HG03571 (cell line): ENCODE data around the gene PCDH12.

Experiments used
- ATAC-seq: cut with Tn5 transposase; IDR thresholded peaks from one replicate; pipeline ENCODE4 v1.9.1; 2021; ENCODE audit not compliant: unreplicated experiment

PCDH12 gene

GRCh38 chr5:141910271-141910673 is 47.7 kb downstream of the PCDH12 start:
- no peak for ATAC-seq

DNA sequence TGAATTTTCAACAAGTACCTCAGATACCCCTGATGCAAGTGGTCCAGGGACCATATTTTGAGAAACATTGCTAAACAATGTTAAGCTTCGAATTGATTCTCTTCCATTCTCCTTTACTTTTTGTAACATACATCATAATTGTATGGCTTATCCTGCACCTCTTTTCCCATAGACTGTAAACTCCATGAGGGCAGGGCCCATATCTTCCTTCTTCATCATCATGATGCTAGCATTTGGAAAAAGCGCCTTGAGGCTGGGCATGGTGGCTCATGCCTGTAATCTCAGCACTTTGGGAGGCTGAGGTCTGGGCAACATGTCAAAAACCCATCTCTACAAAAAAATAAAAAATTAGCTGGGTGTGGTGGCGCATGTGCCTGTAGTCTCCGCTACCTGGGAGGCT is 48.8 kb downstream of the PCDH12 start:
- ATAC-seq, result no peak

DNA sequence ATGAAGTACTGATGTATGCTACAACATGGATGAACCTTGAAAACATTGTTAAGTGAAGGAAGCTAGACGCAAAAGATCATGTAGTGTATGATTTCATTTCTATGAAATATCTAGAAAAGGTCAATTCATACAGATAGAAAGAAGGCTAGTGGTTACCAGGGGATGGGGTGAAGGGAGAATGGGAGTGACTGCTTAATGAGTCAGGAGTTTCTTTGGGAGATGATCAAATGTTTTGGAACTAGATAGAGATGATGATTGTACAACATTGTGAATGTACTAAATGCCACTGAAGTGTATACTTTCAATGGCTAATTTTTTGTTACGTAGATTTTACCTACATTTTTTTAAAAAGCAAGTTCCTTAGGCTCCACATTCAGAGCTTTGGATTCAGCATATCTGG is 49.2 kb downstream of the PCDH12 start:
- ATAC-seq, result no peak

DNA sequence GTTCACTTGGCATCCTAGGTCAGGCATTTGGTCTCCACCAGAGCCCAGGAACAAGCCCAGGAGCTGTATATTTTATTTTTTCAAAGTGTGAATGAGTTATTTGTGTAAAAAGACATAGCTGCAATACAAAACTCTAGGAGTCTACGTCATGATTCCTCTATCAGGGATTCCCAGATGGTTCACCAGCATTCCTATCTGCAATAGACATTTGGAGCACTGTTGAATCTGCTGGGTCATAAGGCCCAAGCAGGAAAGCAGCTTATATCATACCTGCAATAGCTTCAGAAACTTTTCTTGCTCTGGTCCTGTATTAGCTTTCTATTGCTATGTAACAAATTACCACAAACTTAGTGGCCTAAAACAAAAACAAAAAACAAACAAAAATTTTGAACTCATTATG is 51.0 kb downstream of the PCDH12 start:
- no peak for ATAC-seq

DNA sequence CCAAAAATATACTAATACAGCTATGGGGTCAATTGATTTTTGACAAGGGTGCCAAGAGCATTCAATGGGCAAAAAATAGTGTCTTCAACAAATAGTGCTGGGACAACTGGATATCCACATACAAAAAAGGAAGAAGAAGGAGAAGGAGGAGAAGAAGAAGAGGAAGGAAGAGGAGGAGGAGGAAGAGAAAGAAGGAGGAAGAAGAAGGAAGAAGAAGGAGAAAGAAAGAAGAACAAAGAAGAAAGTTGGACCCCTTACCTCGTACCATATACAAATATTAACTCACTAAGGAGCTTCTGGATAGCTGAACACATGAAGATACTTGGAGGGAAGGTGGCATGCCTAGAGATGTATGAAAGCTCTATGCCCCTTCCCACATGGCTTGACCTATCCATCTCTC is 51.5 kb downstream of the PCDH12 start:
- ATAC-seq, result no peak

DNA sequence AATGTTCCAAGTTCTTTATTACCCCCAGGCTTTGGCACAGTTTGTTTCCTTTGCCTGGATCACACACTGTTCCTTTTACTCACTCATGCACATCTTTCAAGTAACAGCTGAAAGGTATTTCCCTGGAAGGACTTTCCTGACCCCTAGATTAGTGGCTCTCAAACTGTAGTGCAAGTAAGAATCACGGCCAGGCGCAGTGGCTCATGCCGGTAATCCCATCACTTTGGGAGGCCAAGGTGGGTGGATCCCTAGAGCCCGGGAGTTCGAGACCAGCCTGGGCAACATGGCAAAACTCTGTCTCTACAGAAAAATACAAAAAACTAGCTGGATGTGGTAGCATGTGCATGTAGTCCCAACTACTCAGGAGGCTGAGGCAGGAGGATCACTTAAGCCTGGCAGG is 53.5 kb downstream of the PCDH12 start:
- ATAC-seq, result no peak

DNA sequence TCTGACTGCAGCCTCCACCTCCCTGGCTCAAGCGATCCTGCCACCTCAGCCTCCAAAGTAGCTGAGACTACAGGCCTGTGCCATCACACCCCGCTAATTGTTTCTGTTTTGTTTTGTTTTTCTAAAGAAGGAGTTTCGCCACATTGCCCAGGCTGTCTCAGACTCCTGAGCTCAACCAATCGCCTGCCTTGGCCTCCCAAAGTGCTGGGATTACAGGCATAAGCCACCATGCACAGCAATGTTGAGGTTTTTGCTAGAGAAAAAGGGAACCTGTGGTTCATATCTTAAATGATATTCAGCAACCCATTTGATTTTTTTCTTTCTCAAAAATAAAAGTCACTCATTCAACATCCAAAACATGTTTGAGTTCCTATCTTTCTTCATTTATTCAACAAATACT is 54.7 kb downstream of the PCDH12 start:
- no peak for ATAC-seq

DNA sequence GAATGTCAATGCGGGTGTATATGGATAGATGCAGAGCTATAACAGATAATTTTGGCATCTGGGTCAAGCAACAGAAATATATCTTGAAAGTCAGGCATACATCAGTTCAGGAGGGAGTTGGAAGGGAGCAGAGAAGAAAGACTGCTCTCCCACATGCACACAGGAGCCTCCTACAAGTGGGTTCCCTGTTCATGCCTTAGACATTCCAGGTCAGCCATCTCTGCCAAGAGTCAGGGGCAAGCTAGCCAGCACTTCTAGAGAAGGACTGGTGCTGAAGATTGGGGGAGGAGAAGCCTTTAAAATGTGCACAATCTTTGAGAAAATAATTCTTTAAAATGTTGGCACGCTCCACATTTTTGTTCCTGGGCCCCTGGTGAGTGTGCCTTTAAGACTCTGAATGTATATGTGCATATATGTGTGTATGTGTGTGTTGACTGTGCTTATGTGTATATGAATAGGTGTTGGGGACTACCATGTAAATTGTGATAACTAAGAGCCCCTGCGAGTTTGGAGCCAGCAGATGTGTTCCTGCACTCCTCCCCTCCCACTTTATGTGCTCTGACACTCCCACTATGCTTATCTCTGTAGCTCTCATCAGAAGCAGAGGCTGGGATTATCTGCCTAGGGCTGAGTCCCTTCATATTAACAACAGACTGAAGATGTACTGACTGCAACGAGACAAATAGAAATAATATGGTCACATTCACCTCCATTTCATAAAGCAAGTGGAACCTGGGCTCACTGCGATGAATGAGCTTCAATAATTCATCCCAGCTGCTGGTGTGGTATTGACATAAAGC is 55.8 kb downstream of the PCDH12 start:
- no peak for ATAC-seq

GRCh38 chr5:141898448-141899049 is 59.5 kb downstream of the PCDH12 start:
- no peak for ATAC-seq

DNA sequence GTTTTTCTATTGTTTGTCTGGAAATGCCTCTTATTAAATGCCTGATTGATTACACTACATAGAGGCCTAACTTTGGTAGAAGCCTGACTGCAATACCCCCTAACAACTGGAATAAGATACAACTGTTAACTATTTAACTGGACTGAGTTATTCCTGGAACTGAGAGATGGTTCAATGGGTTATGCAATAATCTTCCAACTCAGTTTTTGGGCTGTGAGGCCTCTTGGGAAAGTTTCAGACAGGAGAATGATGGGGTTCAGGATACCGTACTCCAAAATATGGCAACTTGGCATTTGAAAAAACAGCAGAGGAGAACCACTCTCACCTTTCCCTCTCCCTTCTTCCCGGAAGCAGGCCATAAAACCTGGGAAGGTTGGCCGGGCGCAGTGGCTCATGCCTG is 60.6 kb downstream of the PCDH12 start:
- ATAC-seq, result no peak
